Duodenal mucosa (tissue), 2 donors: ENCODE results near the gene DCAF6.

Experiments used
- H3K27ac ChIP-seq: one replicate; pipeline ENCODE4 v1.7.0; 2013; ENCODE audit warnings: low read depth, low read length
- H3K27me3 ChIP-seq, 2 donors: one replicate each; pipeline ENCODE4 v1.7.0; 2013; ENCODE audit warnings: low read length in 2 of 2, control low read depth in 1 of 2; ENCODE audit not compliant: insufficient read depth in 2 of 2, control insufficient read depth in 1 of 2
- H3K36me3 ChIP-seq, 2 donors: one replicate each; pipeline ENCODE4 v1.7.0; 2013; ENCODE audit warnings: low read length in 2 of 2, control low read depth in 1 of 2; ENCODE audit not compliant: insufficient read depth in 2 of 2, control insufficient read depth in 1 of 2
- H3K4me1 ChIP-seq, 2 donors: one replicate each; pipeline ENCODE4 v1.7.0; 2013; ENCODE audit warnings: low read length in 2 of 2, control low read depth in 1 of 2; ENCODE audit not compliant: insufficient read depth in 2 of 2, control insufficient read depth in 1 of 2
- H3K4me3 ChIP-seq, 2 donors: one replicate each; pipeline ENCODE4 v1.7.0; 2013; ENCODE audit warnings: low read length in 2 of 2, low read depth in 1 of 2
- H3K9ac ChIP-seq, 2 donors: one replicate each; pipeline ENCODE4 v1.7.0; 2013; ENCODE audit warnings: low read length in 2 of 2, low read depth in 1 of 2
- H3K9me3 ChIP-seq, 2 donors: one replicate each; pipeline ENCODE4 v1.7.0; 2013; ENCODE audit warnings: low read length in 2 of 2, control low read depth in 1 of 2; ENCODE audit not compliant: control insufficient read depth in 1 of 2

DCAF6 gene

DNA sequence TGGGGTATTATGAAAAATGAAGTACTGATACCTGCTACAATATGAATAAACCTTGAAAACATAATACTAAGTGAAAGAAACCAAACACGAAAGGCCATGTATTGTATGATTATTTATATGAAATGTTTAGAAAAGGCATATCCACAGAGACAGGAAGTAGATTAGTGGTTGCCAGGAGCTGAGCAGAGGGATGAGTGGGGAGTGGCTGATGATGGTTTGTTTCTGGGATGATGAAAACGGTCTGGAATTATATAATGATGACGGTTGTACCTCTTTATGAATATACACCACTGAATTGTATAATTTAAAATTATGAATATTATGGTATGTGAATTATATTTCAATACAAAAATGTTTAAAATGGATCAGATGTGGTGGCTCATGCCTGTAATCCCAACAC lies 64.2 kb downstream of the DCAF6 start:
- Histone ChIP-seq H3K4me1 (no peaks in the 10 kb centered on the region), H3K36me3 (peaks cover 4 to 12% of the 10 kb centered on the region in 2 donors), H3K27ac (no peak overlapping the region), H3K4me3 (no peak overlapping the region), H3K9me3 (no peaks in the 10 kb centered on the region), H3K9ac (no peak overlapping the region), H3K27me3 (no peaks in the 10 kb centered on the region)

DNA sequence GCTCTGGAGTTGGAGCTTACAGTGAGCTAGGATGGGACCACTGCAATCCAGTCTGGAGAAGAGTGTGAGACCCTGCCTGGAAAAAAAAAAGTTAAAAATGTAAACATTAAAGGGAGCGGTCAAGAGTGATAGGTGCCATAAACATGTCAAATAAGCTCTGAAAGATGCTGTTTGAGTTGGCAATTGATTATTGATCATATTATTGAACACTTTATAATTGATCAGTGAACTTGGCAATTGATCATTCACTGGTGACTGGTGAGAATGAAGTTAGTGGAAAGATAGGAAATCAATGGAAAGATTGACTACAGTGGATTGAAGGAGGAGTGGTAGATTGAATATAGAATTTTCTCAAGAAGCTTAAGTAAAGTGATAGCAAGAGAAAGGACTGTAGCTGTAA lies 64.7 kb downstream of the DCAF6 start:
- no peak overlapping the region for H3K4me3 ChIP-seq
- no peak overlapping the region for H3K9ac ChIP-seq
- no peaks in the 10 kb centered on the region for H3K4me1 ChIP-seq
- H3K36me3 ChIP-seq = peaks cover 4 to 12% of the 10 kb centered on the region in 2 donors
- no peaks in the 10 kb centered on the region for H3K9me3 ChIP-seq
- no peak overlapping the region for H3K27ac ChIP-seq
- H3K27me3 ChIP-seq = no peaks in the 10 kb centered on the region

DNA sequence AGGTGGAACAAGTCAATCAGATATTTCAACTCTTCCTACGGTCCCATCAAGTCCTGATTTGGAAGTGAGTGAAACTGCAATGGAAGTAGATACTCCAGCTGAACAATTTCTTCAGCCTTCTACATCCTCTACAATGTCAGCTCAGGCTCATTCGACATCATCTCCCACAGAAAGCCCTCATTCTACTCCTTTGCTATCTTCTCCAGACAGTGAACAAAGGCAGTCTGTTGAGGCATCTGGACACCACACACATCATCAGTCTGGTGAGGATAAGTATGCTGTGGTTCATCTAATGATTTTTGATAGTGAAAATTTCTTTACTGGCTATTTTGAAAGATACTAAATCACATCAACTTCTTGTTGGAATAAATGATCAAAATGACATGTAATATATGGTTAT lies 68.0 kb downstream of the DCAF6 start:
- Histone ChIP-seq H3K4me1 (no peaks in the 10 kb centered on the region), H3K36me3 (peaks cover 14 to 18% of the 10 kb centered on the region in 2 donors), H3K9ac (no peak overlapping the region), H3K27ac (no peak overlapping the region), H3K9me3 (no peaks in the 10 kb centered on the region), H3K27me3 (no peaks in the 10 kb centered on the region), H3K4me3 (no peak overlapping the region)

DNA sequence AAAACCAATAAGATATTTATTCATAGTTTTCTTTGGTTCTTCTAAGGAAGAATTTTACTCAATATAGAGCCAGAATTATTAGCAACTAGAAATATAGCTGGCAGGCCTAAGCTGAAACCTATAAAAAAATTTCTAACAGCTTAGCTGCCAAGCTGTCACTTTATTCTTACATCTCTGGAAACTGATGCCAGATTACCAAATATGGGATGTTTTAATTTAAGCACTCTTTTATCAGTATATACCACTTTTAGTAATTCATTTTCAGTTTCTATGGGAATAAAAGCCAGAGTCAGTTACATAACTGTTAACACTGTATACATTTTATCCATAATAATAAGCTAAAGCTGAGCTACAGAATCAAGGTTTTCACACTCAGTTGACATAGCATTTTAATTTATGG lies 69.0 kb downstream of the DCAF6 start:
- H3K9ac ChIP-seq = no peak overlapping the region
- H3K27me3 ChIP-seq = no peaks in the 10 kb centered on the region
- H3K4me1 ChIP-seq = no peaks in the 10 kb centered on the region
- no peaks in the 10 kb centered on the region for H3K9me3 ChIP-seq
- H3K27ac ChIP-seq = no peak overlapping the region
- H3K4me3 ChIP-seq = no peak overlapping the region
- peaks cover 14 to 18% of the 10 kb centered on the region in 2 donors for H3K36me3 ChIP-seq

DNA sequence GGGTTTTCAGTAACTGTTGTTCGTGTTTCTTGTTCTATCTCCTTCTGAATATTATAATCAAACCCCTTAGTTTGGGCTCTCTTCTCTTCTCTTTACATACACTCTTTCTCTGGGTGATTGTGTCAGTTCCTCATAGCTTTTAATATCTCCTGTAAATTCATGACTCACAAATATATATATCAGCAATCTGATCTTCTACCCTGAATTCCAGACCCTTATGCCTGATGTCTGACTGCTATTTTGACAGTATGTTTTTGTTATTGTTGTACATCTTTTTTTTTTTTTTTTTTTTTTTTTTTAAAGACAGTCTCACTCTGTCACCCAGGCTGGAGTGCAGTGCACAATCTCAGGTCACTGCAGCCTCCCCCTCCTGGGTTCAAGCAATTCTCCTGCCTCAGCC lies 71.2 kb downstream of the DCAF6 start:
- Histone ChIP-seq H3K4me3 (no peak overlapping the region), H3K9ac (no peak overlapping the region), H3K27me3 (no peaks in the 10 kb centered on the region), H3K9me3 (no peaks in the 10 kb centered on the region), H3K4me1 (no peaks in the 10 kb centered on the region), H3K36me3 (peaks cover 14 to 17% of the 10 kb centered on the region in 2 donors), H3K27ac (no peak overlapping the region)

DNA sequence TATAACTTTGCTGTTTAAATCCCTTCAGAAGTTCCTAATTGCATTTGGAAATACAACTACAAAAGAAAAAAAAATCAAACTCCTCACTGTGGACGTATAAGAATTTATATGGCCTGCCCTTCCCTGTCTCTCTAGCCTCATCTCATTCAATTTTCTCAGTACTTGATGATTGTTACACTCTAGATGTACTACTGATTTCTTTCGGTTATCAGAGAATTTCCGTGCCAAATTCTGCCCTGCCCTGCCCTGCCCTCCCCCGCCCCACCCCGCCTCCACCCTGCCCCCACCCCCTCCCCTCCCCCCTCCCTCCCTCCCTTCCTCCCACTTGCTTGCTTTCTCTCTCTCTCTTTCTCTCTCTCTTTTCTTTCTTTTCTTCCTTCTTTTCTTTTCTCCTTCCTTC lies 72.1 kb downstream of the DCAF6 start:
- Histone ChIP-seq H3K9ac (no peak overlapping the region), H3K9me3 (no peaks in the 10 kb centered on the region), H3K36me3 (peaks cover 14 to 21% of the 10 kb centered on the region in 2 donors), H3K27me3 (no peaks in the 10 kb centered on the region), H3K4me1 (no peaks in the 10 kb centered on the region), H3K4me3 (no peak overlapping the region), H3K27ac (no peak overlapping the region)

DNA sequence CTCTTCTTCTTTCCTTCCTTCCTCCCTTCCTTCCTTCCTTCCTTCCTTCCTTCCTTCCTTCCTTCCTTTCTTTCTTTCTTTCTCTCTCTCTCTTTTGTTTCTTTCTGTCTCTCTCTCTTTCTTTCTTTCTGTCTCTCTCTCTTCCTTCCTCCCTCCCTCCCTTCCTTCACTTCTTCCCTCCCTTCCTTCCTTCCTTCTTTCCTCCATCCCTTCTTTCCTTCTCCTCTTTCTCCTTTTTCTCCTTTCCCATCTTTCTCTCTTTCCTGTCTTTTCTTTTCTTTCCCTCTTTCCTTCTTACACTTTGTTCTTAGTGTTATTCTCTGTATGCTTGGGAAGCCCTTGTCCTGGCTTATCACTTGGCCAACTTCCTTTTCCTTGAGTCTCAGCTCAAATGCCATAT lies 72.8 kb downstream of the DCAF6 start:
- no peak overlapping the region for H3K9ac ChIP-seq
- H3K4me3 ChIP-seq = no peak overlapping the region
- H3K27ac ChIP-seq = no peak overlapping the region
- H3K4me1 ChIP-seq = no peaks in the 10 kb centered on the region
- H3K27me3 ChIP-seq = no peaks in the 10 kb centered on the region
- H3K9me3 ChIP-seq = no peaks in the 10 kb centered on the region
- H3K36me3 ChIP-seq = peaks cover 13 to 16% of the 10 kb centered on the region in 2 donors

DNA sequence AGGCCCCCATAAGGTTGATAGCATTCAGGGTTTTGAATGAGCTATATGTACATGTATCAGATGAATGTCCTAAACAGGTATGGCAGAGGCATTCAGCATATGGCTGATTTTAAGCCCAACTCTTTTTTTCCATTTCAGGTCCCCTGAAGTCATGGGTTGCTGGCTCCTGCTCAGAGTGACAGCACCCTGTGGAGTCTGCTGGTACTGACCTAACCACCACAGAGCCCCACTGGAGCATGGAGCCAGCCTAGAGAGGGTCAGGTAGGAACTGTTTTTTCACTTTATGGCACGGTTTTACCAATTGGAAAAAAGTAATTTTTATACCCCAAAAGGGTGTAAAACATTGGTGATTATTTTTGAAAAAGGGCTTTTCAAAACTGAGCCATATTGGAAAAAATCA lies 82.9 kb downstream of the DCAF6 start:
- Histone ChIP-seq H3K9me3 (no peaks in the 10 kb centered on the region), H3K4me1 (no peaks in the 10 kb centered on the region), H3K27ac (no peak overlapping the region), H3K36me3 (peaks cover 16 to 34% of the 10 kb centered on the region in 2 donors), H3K27me3 (no peaks in the 10 kb centered on the region), H3K9ac (no peak overlapping the region), H3K4me3 (no peak overlapping the region)

DNA sequence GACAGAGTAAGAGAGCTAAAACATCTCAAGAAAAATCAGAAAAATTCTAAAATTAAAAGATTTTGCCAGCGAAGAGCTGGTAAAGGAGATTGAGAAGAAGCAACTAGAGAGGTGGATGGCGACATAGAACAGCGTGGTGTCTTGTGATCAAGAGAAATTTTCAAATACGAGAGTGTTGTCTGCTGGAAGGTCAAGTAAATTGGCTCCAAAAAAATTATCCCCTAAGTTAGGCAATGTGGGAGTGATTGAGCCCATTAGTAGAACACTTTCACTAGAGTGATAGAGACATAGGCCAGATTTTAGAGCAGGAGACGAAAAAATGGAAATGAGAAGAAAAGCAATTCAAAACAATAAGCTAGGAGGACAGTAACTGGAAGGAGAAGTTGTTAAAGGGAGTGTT lies 94.7 kb downstream of the DCAF6 start:
- peaks cover 5 to 9% of the 10 kb centered on the region in 2 donors for H3K36me3 ChIP-seq
- no peak overlapping the region for H3K4me3 ChIP-seq
- peaks cover 0 to 4% of the 10 kb centered on the region in 2 donors for H3K4me1 ChIP-seq
- H3K9ac ChIP-seq = no peak overlapping the region
- no peaks in the 10 kb centered on the region for H3K27me3 ChIP-seq
- H3K9me3 ChIP-seq = no peaks in the 10 kb centered on the region
- no peak overlapping the region for H3K27ac ChIP-seq

DNA sequence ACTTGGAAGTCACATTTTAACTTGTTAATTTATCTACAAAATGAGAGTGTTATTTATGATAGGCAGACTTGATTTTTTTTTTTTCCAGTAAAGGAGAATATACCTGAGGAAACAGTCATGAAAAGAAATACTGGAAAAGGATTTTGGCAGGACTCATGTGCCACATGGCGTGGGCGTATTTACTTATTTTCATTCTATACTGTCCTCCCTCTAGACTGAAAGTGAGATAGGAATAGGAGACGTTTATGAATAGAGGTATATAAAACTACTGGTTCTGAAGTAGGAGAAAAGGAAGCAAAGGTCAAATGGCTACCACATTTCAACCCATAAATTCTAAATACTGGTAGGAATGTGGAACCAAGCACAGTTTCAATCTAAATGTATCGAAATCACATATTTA lies 95.1 kb downstream of the DCAF6 start:
- no peaks in the 10 kb centered on the region for H3K27me3 ChIP-seq
- H3K27ac ChIP-seq = no peak overlapping the region
- H3K4me3 ChIP-seq = no peak overlapping the region
- H3K9me3 ChIP-seq = no peaks in the 10 kb centered on the region
- no peak overlapping the region for H3K9ac ChIP-seq
- peaks cover 5 to 8% of the 10 kb centered on the region in 2 donors for H3K36me3 ChIP-seq
- H3K4me1 ChIP-seq = peaks cover 0 to 4% of the 10 kb centered on the region in 2 donors

DNA sequence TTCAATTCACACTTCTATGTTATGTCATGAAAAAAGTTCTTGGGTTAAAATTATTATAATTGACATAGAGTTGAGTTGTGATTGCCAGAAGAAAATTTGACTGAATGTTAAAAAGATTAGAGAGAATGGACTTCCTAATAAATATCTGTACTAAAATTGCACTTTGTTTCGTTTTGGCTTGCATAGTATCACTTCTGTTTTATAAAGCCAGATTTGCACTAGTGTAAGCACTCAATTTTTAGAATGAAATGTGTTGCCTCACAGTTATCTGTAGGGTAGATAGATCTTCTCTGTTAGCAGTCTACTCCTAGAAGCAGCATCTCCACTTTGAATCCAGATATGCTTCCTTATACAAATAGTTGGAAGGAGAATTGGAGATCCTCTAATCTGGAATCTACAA lies 95.5 kb downstream of the DCAF6 start:
- H3K27me3 ChIP-seq = no peaks in the 10 kb centered on the region
- H3K9me3 ChIP-seq = no peaks in the 10 kb centered on the region
- no peak overlapping the region for H3K9ac ChIP-seq
- peaks cover 4 to 5% of the 10 kb centered on the region in 2 donors for H3K36me3 ChIP-seq
- peaks cover 0 to 4% of the 10 kb centered on the region in 2 donors for H3K4me1 ChIP-seq
- no peak overlapping the region for H3K27ac ChIP-seq
- no peak overlapping the region for H3K4me3 ChIP-seq
